Stimulated activated CD4-positive, alpha-beta T cell treated with anti-CD3 and anti-CD28 coated beads, Interleukin-1b, Interleukin-23, amount 100 ng/mL, for 48 hours (primary cell): ENCODE results near the gene WDR20.
A peak's percentile ranks its signal among the peaks of the same experiment; 100 is the strongest.
"Not testable (repeated sequence)": the region's sequence is repeated elsewhere in the genome, so short reads cannot be mapped to it uniquely, and the experiment has no call there.

Experiments
- DNase-seq: peaks from one replicate; pipeline ENCODE4 v3.0.0-alpha.2; 2020

The WDR20 gene

GRCh38 chr14:102222009-102222575 lies 82.4 kb downstream of the WDR20 start:
- no peak for DNase-seq

GRCh38 chr14:102222751-102223150 lies 83.1 kb downstream of the WDR20 start:
- DNase-seq, result no peak

- no peak for DNase-seq
These were observed 84.0 kb downstream of the WDR20 start for GRCh38 chr14:102223682-102224081.

- no peak for DNase-seq
These were observed 85.7 kb downstream of the WDR20 start for GRCh38 chr14:102225386-102225785.

- DNase-seq, result no peak
These were observed 86.2 kb downstream of the WDR20 start for GRCh38 chr14:102225936-102226335.

GRCh38 chr14:102226356-102227125 lies 86.8 kb downstream of the WDR20 start:
- DNase-seq, result no peak

- DNase-seq, result no peak
These were observed 87.7 kb downstream of the WDR20 start for GRCh38 chr14:102227184-102227964.

DNA sequence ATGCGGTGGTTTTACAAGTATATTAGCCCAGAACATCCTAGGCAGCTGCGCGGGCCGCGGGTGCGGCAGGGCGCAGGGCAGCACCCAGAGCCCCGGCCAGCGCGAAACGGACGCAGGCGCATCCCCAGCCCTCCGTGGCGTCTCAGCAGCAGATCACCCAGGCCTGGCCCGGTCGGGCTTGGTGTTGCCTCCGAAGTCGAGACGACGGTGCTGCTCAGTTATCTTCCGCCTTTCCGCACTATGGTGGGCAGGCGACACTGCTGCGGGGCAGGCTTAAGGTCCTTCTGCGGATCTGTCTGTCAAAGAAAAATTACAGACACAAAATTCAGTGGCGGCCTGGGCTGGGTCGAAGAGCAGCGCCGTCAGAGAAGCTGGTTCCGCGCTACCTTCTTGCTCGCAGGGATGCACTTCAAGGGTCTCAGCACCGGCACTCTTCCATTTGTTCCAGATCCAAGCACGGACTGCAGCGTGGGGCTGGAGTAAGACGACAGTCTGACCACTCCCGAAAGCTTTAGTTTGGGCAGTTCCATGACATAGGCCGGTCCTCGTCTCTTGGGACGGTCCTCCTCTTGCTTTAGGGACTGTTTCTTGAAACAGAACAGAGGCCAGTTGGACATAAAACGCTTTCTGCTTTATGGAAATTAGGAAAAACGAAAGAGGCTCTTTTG lies 89.5 kb downstream of the WDR20 start:
- DNase-seq, result no peak

GRCh38 chr14:102229739-102230092 lies 90.0 kb downstream of the WDR20 start:
- no peak for DNase-seq

DNA sequence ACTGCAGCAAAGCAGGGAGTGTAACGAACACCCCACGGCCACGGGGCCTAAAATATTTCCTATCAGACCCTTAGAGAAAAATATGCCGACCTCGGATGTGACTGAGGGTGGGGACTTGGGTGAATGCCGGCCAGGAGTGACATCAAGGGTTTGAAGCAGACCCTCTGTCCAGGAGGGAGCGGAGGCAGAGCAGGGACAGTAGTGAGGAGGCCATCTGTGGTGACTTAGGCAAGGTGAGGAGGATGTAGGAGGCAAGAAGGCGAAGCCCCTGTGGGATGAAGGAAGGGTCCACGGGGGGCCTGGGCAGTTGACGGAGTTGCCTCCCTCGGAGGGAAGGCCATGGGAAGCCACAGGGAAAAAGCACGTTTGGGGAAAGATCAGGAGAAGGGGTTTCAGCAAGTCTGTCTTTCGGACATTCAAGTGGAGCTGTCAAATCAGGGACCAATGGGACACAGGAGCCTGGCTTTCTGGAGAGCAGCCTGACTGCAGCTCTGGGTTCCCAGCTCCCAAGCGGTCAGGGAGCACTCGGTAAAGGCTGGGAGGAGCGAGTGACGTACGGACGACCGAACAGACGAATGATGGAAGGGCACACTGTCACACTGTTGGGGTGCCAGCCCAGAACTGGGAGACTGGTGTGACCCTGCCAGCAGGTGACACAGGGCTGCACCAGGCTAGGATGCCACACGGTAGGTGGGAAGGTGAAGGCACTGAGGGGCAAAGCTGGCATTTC lies 90.9 kb downstream of the WDR20 start:
- DNase-seq, result no peak

GRCh38 chr14:102231476-102232347 lies 92.0 kb downstream of the WDR20 start:
- no peak for DNase-seq

DNA sequence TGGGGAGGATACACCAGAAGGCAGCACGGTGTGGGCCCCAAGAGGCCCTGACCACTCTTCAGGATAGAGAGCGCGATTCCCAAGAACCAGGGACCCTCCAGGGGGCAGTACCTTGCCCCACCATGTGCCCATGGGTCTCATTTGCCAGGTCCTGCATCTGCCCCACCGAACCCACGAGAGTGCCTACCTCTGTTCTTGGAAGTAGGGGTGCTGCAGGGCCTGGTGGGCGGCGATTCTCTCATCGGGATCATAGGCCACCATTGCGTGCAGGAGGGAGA lies 92.6 kb downstream of the WDR20 start:
- DNase-seq, result no peak

DNA sequence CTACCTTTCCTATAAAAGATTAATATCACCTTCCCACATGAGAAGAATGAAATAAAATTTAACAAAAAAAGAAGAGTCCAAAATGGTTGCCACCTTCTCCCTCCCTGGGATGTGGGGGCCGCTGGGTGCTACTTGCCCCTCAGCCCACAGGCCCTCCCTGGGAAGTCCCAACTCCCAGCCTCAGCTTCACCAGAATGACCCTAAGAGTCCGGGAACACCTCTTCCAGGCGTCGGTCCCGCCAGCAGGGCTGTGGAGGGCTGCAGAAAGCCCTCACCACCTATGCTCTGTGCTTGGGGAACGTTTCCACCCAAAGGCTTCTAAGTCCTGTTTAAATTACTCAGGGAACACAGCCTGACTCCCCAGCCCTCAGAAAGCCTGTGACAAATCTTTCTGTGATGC lies 93.4 kb downstream of the WDR20 start:
- DNase-seq, result no peak

- no peak for DNase-seq
These were observed 94.9 kb downstream of the WDR20 start for GRCh38 chr14:102234331-102235264.

- DNase-seq, result peak; percentile 80
These were observed 95.7 kb downstream of the WDR20 start for GRCh38 chr14:102235275-102235897.

DNA sequence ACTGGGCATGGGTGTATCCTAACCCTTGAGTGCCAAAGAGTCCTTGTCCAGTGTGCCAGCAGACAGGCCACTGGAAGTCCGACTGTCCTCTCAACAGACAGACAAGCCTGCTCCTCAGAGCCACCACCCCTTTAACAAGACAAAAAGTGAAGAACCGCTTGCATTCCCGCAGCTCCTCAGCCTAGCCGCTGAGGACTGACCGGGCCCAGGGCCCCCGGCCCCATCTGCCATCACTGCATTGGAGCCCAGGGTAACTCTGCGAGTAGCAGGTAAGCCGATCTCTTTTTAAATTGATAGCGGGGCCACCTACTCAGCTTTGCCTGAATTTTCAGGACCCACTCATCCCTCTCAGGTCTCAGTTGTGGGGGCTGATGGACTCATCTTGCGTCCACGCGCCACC lies 96.3 kb downstream of the WDR20 start:
- DNase-seq, result no peak

DNA sequence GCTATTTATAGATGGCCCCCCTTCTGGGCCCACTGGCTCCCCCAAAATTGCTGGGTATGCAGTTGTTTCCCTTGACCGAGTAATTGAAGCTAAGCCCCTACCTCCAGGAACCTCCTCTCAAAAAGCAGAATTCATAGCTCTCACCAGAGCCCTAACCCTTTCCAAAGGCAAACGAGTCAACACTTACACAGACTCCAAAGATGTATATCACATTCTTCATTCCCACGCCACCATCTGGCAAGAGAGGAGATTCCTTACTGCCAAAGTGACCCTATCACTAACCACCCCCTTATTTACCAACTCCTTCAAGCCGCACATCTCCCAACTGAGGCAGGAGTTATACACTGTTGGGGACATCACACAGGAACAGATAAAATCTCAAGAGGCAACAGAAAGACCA lies 98.4 kb downstream of the WDR20 start:
- DNase-seq, result no peak

GRCh38 chr14:102238766-102239165 lies 99.1 kb downstream of the WDR20 start:
- no peak for DNase-seq

DNA sequence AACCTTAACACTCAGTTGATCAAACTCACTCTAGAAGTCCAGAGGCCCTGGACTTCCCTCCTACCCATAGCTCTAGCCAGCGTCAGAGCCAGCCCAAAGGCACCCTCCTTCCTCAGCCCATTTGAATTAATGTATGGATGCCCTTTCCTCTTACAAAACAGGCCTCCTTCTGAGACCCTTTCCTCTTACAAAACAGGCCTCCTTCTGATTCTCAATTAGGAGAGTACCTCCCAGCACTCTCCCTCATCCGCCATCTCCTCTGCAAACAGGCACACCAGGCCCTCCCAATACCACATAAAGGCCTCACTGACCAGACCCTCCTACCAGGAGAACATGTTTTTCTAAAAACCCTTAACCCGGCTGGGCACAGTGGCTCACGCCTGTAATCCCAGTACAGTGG lies 99.5 kb downstream of the WDR20 start:
- no peak for DNase-seq

- DNase-seq, result not testable (repeated sequence)
These were observed 100.8 kb downstream of the WDR20 start for GRCh38 chr14:102240481-102240880.
